ENCODE results near the gene UPP1.
"Not testable (repeated sequence)": the region's sequence is repeated elsewhere in the genome, so short reads cannot be mapped to it uniquely, and the experiment has no call there.

UPP1 gene

DNA sequence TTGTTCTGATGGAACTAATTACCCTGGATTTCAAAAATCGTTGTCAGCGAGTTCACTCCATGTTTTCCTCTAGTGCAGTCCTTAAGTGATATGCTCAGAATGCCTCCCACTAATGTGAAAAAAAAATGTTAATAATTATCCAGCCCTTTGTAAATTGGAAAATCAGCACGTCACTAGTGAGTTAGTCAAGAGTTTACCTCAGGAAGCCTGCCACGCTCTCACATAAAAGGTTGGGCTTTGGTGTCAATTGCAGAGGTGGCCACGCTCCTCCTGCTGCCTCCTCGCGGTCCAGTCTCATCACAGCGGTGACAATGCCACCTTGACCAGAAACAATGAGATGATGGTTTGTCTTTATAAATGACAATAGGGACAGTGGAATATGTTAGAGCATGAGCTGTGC lies 22.5 kb downstream of the UPP1 start:
- DNase-seq (ENCODE audit: low read depth), result no peak

DNA sequence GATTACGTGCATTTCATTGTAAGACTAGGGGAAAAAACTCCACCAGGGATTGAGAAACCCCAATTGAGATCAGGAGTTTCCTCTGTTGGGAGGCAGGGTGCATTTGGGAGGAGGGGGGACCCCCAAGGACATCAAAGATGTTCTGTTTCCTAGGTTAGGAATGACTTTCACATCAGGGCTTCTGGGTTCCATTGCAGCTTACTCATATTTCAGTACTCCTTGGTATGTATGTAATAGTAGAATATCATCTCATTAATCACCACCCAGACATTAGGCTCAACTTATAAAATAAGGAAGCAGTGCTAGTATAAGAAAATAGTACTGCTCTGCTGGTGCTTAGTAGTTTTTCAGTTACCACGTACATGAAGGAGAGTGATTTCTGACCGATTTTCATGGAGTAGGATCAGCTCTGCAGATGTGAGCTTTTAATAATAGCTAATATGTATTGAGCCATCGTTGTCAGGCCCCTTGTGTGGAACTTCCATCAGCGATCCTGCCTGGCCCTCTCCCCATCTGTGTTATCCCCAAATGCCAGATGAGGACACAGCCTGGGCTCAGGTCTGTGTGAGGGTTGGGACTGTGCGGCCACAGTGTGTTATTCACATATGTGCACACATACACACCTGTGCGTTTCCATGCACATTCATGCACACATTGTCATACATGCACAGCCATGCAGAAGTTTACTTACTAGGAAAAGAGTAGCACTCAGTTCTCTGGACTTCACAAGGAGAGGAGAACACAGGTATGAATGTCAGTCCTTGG lies 23.5 kb downstream of the UPP1 start:
- DNase-seq (ENCODE audit: low read depth), result no peak

DNA sequence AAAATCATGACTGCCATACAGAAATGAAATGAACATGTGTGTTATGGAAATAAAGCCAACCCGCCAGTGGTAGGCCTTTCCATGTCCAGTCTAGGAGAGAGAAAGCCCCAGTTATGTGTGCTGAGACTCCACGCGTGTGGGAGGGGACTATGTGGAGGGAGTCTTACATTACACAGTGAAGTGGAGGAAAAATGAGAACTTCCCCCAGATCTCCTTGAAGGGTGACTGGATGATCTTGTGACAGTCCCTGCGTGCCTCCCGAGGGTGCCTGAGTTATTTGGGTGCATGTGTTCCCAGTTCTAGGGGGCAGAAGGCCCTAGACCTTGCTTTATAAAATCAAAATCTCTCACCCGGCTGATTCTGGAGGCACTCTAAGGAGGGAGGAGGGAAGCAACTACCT lies 24.2 kb downstream of the UPP1 start:
- DNase-seq (ENCODE audit: low read depth), result no peak

DNA sequence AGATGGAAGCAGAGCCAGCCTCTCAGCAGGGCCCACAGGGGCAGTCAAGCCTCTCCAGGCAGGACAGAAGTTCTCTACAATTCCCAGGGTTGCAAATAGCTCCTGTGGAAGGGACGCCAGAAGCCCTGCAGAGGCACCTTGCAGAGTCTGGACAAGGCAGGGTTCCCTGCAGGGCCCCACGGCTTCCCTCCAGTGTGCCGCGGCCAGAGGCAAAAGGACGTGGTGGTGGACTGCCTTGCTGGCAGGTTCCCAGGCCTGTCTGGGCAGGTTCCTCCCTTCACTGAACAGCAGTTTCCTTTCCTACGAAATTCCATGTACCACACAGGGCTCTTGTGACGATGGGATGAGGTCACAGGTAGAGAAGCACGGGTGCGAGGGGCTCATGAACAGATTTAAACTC lies 25.1 kb downstream of the UPP1 start:
- DNase-seq (ENCODE audit: low read depth), result no peak

DNA sequence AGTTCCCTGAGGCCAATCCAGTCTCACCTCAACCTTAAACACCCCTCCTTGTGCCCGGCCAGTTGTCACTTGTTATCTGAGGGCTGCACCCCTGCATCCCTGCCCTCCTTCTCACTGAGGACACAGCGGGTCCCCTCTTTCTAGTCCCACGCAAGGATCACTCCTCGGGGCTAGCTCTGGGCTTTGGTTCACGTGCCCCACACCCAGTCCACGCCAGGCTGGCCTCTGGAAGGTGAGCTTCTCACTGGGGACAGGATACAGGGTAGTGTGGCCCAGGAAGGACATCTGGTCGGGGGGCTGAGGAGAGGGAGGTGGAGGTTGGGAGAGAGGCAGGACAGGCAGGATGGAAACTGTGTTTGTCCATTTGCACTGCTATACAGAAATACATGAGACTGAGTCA lies 25.5 kb downstream of the UPP1 start:
- DNase-seq (ENCODE audit: low read depth), result no peak

DNA sequence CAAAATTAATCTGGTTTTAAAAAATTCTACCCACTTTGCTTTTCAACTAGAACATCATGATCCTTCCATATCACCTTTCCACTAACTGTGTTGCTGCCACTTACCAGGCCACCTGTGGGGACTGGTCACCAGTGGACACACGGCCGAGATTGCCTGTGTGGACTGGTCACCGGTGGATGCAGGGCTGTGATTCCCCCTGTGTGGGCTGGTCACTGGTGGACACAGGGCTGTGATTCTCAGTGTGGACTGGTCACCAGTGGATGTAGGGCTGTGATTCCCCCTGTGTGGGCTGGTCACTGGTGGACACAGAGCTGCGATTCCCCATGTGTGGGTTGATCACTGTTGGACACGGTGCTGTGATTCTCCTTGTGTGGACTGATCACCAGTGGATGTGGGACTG lies 27.0 kb downstream of the UPP1 start:
- DNase-seq (ENCODE audit: low read depth), result no peak

DNA sequence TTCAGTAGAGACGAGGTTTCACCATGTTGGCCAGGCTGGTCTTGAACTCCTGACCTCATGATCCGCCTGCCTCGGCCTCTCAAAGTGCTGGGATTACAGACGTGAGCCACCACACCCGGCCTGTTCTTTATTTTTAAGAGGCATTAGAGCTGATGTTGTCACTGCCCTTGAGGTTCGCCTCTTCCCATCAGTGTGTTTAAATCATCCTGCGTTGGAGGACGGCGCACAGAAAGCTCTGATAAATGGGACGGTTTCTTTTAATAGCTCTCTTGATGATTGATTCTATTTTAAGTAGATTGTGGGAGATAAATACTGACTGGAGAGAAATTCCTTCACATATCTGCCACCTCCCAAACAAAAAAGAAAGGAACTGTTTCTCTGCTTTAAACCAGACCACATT lies 29.0 kb downstream of the UPP1 start:
- no peak for DNase-seq (ENCODE audit: low read depth)

DNA sequence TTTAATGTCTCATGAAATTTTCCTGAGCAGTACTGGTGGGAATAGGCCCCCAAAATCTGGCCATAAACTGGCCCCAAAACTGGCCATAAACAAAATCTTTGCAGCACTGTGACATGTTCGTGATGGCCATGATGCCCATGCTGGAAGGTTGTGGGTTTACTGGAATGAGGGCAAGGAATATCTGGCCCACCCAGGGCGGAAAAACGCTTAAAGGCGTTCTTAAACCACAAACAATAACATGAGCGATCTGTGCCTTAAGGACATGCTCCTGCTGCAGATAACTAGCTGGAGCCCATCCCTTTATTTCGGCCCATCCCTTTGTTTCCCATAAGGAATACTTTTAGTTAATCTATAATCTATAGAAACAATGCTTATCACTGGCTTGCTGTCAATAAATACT lies 31.5 kb downstream of the UPP1 start:
- DNase-seq (ENCODE audit: low read depth), result not testable (repeated sequence)

DNA sequence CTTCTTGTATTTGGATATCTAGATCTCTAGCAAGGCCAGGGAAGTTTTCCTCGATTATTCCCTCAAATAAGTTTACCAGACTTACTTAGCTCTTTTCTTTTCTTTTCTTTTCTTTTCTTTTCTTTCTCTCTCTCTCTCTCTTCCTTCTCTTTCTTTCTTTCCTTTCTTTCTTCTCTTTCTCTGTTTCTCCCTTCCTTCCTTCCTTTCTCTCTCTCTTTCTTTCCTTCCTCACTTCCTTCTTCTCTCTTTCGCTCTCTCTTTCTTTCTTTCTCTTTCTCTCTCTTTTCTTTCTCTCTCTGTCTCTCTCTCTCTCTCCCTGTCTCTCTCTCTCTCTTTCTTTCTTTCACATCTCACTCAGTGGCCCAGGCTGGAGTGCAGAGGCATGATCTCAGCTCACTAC lies 37.0 kb downstream of the UPP1 start:
- DNase-seq (ENCODE audit: low read depth), result no peak

DNA sequence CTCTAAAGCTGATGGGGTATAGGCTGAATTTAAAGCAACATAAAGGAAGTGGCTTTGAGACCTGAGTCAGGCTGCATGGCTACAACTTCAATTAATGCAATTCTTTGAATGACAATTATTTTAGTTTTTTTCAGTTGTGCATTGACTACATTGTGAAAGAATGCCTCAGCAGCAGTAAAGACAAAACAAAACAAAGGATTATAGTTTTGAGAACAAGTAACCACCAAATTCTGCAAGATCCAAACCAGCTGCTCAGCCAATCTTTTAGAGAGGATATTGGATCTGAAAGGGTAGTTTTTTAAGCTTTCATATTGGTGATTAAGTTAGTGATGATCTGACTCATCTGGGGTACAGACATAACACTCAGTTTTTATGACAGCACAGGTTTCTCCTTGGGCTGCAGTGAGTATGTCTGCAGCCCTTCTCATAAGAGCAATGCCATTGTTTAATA lies 41.6 kb downstream of the UPP1 start:
- DNase-seq (ENCODE audit: low read depth), result no peak

DNA sequence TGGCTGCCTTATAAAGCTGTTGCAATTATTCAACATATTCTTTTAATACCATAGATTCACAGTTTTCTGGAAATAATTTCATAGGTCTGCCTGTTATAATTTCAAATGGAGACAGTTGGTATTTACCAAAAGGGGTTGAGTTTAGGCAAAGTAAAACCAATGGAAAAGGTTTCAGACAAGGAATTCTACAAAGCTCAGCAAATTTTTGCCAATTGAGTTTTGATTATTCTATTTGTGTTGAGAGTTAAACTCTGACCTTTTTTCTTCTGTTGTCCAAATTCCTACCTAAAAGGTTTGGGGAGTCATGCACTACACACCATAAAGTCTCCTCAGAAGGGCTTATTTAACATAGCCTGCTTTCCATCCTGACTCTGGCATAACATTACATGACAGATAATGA lies 43.7 kb downstream of the UPP1 start:
- DNase-seq (ENCODE audit: low read depth), result no peak

DNA sequence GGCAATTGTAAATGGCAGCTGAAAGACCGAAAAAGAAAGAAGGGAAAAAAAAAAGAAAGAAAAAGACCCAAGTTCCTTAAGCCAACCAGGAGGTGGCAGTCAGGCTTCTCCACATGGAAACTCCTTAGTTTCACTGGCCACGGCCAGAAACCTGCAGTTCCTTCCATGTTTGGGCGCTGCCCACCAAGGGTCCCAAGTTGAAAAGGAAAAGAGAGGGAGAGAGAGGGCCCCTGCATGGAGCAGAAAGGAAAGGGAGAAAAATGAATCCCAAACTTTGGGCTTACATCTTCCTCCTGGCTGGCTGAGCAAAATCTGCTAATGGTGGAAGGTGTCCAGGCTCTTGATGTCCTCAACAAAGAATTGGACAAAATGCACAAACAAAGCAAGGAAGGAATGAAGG lies 50.4 kb downstream of the UPP1 start:
- no peak for DNase-seq (ENCODE audit: low read depth)

DNA sequence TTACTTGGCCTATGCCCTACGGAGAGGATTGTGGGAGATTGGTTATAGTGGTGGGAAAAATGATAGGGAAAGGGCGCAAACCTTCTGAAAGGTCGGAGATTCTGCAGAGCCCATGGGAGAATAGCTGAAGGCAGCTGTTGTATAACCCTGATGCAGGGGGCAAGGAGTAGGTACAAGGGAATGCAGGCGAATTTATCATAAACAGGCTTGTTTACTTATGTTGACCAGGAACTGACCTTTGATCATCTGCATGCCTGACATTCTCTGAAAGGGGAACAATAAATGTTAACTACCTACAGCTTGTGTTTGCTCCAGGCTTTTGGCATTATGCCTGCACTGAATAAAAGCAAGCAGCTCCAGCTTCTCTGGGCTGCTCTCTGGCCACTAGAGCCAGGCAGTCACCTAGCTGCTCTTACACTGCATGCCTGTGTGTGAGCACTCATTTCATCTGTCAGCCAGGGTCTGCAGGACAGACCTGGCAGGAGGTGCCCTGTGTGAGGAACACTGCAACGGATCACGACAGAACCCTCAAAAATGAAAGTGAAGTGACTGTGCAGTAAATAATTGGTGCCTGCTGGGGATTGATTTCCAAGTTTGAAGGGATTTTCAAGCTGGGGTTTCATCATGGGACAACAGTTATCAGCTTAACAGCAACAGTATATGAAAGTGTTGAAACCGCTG lies 51.1 kb downstream of the UPP1 start:
- no peak for DNase-seq (ENCODE audit: low read depth)

DNA sequence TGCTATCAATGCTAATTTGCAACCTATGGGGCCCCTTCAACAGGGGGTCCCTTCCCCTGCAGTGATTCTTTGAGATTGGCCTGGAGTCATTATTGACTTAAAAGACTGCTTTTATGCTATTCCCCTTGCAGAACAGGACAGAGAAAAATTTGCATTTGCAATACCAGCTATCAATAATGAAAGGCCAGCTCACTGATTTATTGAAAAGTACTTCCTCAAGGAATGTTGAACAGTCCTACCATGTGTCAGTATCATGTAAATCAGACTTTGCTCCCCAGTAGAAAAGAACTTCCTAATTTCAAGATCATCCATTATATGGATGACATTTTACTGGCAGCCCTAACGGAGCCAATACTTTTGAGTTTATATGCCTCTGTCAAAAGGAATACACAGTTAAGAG lies 52.5 kb downstream of the UPP1 start:
- no peak for DNase-seq (ENCODE audit: low read depth)

DNA sequence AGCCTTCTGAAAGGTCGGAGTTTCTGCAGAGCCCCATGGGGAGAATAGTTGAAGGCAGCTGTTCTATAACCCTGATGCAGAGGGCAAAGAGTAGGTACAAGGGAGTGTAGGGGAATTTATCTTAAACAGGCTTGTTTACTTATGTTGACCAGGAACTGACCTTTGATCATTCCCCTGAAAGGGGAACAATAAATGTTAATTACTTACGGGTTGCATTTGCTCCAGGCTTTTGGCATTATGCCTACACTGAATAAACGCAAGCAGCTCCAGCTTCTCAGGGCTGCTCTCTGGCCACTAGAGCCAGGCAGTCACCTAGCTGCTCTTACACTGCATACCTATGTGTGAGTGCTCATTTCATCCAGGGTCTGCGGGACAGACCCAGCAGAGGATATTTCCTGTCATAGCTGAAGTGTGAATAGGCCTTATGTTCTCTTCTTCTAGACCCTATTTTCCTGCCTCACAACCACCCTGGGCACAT lies 55.3 kb downstream of the UPP1 start:
- DNase-seq (ENCODE audit: low read depth), result no peak

DNA sequence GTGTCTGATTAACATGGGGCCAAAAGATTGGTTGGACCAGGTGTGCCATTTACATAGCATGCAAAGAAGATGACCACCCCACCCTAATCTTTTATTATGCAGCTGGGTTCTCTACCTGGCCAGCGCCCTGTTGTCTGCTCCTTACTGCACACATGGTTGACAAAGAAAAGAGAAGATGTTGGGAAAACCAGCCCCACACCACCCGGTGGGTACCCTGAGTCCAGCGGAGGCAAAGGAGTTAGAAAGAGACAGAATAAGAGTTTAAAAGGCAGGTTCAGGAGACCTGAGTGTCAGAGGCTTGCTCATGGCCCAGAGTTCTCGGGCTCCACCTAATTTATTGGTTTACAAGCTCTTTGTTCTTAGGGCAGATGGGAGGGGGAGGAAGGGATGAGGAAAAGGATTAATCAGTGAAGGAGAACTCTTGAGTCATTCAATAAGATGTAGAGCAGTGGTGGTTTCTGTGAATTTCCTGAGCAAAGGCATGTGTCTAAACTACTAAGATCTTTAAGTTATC lies 58.1 kb downstream of the UPP1 start:
- no peak for DNase-seq (ENCODE audit: low read depth)

DNA sequence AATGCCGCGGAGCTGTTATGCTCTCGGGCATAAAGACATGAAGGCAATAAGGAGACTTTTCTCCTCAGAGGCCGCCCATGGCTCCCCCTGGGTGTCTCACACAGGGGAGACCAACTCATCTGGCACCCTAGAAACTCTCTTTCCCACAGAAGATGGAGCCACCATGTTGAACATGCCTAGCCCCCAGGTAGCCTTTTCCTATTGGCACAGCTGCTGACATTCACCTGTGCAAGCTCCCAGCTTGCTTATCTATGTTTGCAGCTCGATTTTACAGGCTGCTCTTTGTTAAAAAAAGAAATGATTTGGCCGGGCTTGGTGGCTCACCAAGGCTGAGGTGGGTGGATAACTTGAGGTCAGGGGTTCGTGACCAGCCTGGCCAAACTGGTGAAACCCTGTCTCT lies 58.6 kb downstream of the UPP1 start:
- DNase-seq (ENCODE audit: low read depth), result not testable (repeated sequence)

DNA sequence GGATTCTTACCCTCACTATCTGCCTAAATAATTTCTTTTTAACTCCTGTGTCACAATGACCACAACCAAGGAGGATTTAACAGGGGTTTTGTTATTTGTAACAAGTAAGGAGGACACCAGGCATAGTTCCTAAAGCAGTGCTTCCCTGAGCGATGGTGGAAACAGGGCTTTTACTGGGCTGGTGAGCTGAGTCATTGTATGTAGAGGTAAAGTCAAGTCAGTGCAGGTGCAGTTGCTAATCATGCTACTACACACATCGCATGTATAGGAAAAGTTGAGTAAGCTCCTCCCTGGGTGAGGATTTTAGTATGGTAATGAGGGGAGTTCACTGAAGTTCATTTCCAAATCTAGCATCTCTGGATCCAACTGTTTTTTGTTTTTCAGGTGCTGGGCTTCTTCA lies 59.2 kb downstream of the UPP1 start:
- DNase-seq (ENCODE audit: low read depth), result no peak

DNA sequence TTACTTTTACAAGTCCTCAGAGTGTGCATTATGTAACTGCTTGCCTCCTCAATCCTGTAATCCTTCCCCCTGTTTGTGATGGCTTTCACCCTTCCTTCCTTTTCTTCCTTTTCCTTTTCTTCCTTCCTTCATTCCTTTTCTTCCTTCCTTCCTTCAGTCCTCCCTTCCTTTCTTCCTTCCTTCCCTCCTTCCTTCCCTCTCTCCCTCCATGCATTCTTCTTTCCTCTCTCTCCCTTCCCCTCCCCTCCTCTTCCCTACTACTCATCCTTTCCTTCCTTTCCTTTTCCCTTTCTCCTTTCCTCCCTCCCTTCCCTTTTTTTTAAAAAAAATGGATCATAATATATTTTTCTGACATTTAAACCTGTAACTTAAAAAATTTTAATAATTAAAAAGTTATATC lies 60.0 kb downstream of the UPP1 start:
- DNase-seq (ENCODE audit: low read depth), result no peak

DNA sequence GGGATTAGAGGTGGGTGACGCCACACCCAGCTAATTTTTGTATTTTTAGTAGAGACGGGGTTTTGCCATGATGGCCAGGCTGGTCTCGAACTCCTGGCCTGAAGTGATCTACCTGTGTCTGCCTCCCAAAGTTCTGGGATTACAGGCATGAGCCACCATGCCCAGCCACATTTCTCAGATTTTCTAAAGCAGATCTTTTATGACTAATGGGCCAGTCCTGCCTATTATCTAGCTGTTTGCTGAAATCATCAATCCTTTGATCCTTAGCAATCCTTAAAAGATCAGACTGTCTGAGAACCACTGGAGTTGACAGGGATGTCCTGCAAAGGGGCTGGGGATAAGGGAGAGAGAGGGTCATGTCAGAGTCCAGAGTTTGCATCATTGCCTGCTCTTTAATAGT lies 61.0 kb downstream of the UPP1 start:
- DNase-seq (ENCODE audit: low read depth), result no peak

DNA sequence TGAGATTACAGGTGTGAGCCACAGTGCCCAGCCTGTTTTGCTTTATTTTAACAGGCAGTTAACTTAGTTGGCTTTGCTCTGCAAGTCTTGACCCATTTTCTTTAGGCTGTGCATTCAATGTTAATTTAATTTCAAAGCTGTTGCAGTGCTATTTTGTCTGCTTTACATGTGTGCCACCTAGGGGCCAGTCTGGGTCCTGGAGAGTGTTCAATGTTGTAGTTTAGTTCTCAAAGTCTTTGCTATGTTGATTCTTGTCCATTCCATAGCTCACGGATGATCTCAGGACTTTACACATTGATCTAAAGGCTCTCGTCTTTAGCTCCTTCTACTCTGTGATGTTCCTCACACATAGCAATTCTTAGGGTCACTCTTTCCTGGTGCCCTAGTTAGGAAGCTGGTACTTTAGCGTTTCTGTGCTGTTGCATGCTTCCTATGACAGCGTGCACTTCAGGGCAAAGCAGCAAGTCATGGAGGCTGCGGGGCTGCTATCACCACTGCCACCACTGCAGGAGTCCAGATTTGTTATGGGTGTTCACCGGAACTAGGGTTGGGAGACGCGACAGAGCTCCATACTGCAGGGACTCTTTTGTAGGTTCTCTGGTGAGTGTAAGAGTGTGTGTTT lies 65.8 kb downstream of the UPP1 start:
- DNase-seq (ENCODE audit: low read depth), result peak; percentile 19

Data from activated T-cell treated with anti-CD3 and anti-CD28 coated beads for 1 hour (primary cell).